Right lobe of liver (tissue), 6 donors: ENCODE data around the gene SHQ1. TPM values are rescaled to one million over a fixed set of nuclear protein-coding genes. Genes with fewer than 3 reads are reported as not detected.

ENCODE experiments used
- ATAC-seq, 4 donors: fragments of 200-7000 bp; cut with Tn5 transposase; one replicate each; pipeline ENCODE4 v1.9.1; 2020; ENCODE audit warnings: mild to moderate bottlenecking in 4 of 4, moderate library complexity in 4 of 4
- DNase-seq, 3 donors: peaks; one replicate each; pipeline ENCODE4 v3.0.0-alpha.2; 2020
- H3K27ac ChIP-seq, 3 donors: fragments of 200-600 bp; one replicate each; pipeline ENCODE4 v1.8.0; 2022
- H3K27me3 ChIP-seq, 2 donors: fragments of 200-600 bp; one replicate each; pipeline ENCODE4 v1.8.0; 2022
- H3K36me3 ChIP-seq, 4 donors: fragments of 200-600 bp; sonication (generic) in 1 of 4; one replicate each; pipeline versions ENCODE4 v1.5.1 to v1.8.0; 2017 to 2022; ENCODE audit warnings: control low read depth in 1 of 4
- H3K4me1 ChIP-seq, 4 donors: fragments of 200-600 bp; sonication (generic) in 1 of 4; one replicate each; pipeline versions ENCODE4 v1.5.1 to v1.8.0; 2017 to 2022; ENCODE audit warnings: control low read depth in 1 of 4
- H3K4me3 ChIP-seq, 3 donors: fragments of 200-600 bp; one replicate each; pipeline ENCODE4 v1.8.0; 2022
- H3K9me3 ChIP-seq, 4 donors: fragments of 200-600 bp; sonication (generic) in 1 of 4; one replicate each; pipeline versions ENCODE4 v1.5.1 to v1.8.0; 2017 to 2022; ENCODE audit warnings: control low read depth in 1 of 4
- POLR2A ChIP-seq: fragments of 450-650 bp; IDR thresholded peaks from one replicate; pipeline ENCODE4 v1.6.1; 2017; ENCODE audit warnings: antibody characterized with exemption, mild to moderate bottlenecking
- WGBS: methylation state at CpG from one replicate; pipeline ENCODE4 v1.1.6; 2018; ENCODE audit warnings: low coverage, low lambda C conversion rate; ENCODE audit not compliant: insufficient coverage; ENCODE audit errors: missing lambda C conversion rate; 5-methylcytosine and 5-hydroxymethylcytosine counted together
- intact Hi-C, 2 donors: fragments of 100-400 bp; cut with DNase I; formaldehyde crosslinking; loops; one replicate each; pipeline versions ENCODE4 v1.11.2 to v1.14.1; 2022
- total RNA-seq, 6 experiments: library from RNA; depleted of rRNA in 2 of 6; stranded (reverse); fragments of >200 nt in 2 of 6; fragmentation: NEBNext Ultra II Directional in 3 of 6; extraction: Animal tissue kit (Norgen Biotek cat#: 25700) in 3 of 6; gene quantifications; one replicate each; pipeline versions ENCODE4 v1.1.0 to v1.2.4, GENCODE V29; 2016 to 2023
- TF ChIP-seq, protein P1 (sequence below), 4 donors: fragments of 200-600 bp in 3 of 4; fragments of 450-650 bp in 1 of 4; IDR thresholded peaks; one replicate each; pipeline versions ENCODE4 v1.5.1 to v1.8.0; 2016 to 2022; ENCODE audit warnings: antibody characterized with exemption in 4 of 4, mild to moderate bottlenecking in 2 of 4
- donor health status: DM: no; HTN: yes; CAD: no.
- donor health status: DM: no; HTN: no; CAD: no.
- donor health status: DM: no; HTN: no; CAD: no.
- donor health status: DM: no; HTN: yes; CAD: no.
- donor health status: DM: no; HTN: yes; CAD: no.

SHQ1 gene
- total RNA-seq, 6 experiments from 2014 or later, result 5.1 to 9.9 (median 7.9) TPM

GRCh38 chr3:72728329-72728889, 119.8 kb downstream of the SHQ1 start:
- DNase-seq, result no peak
- no peak for ATAC-seq

GRCh38 chr3:72727726-72728125, 120.5 kb downstream of the SHQ1 start:
- Histone ChIP-seq H3K36me3 (no peaks in the 10 kb centered on the region), H3K9me3 (no peaks in the 10 kb centered on the region), H3K27me3 (no peaks in the 10 kb centered on the region), H3K27ac (no peak overlapping the region), H3K4me3 (no peak overlapping the region), H3K4me1 (no peaks in the 10 kb centered on the region)
- ATAC-seq (peak in 1 of 4 donors; percentile 17), DNase-seq (no peak)
- TF ChIP-seq, protein P1, sequence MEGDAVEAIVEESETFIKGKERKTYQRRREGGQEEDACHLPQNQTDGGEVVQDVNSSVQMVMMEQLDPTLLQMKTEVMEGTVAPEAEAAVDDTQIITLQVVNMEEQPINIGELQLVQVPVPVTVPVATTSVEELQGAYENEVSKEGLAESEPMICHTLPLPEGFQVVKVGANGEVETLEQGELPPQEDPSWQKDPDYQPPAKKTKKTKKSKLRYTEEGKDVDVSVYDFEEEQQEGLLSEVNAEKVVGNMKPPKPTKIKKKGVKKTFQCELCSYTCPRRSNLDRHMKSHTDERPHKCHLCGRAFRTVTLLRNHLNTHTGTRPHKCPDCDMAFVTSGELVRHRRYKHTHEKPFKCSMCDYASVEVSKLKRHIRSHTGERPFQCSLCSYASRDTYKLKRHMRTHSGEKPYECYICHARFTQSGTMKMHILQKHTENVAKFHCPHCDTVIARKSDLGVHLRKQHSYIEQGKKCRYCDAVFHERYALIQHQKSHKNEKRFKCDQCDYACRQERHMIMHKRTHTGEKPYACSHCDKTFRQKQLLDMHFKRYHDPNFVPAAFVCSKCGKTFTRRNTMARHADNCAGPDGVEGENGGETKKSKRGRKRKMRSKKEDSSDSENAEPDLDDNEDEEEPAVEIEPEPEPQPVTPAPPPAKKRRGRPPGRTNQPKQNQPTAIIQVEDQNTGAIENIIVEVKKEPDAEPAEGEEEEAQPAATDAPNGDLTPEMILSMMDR (IDR thresholded peaks at IDR 0.05), result no peak
- TF ChIP-seq POLR2A, result no peak
- WGBS, result 46% methylated on average over 2 of the region's 7 CpGs
- intact Hi-C loops, result no loop called here

More at GRCh38 chr3:72728329-72728889, 119.8 kb downstream of the SHQ1 start:
- H3K27me3 ChIP-seq, result no peaks in the 10 kb centered on the region
- intact Hi-C loops, result no loop called here
- no peaks in the 10 kb centered on the region for H3K9me3 ChIP-seq
- 74% methylated on average over 3 of the region's 6 CpGs for WGBS
- TF ChIP-seq POLR2A, result no peak
- TF ChIP-seq, protein P1 (IDR thresholded peaks at IDR 0.05), result no peak
- no peak overlapping the region for H3K27ac ChIP-seq
- no peak overlapping the region for H3K4me3 ChIP-seq
- no peaks in the 10 kb centered on the region for H3K36me3 ChIP-seq
- H3K4me1 ChIP-seq, result no peaks in the 10 kb centered on the region

DNA sequence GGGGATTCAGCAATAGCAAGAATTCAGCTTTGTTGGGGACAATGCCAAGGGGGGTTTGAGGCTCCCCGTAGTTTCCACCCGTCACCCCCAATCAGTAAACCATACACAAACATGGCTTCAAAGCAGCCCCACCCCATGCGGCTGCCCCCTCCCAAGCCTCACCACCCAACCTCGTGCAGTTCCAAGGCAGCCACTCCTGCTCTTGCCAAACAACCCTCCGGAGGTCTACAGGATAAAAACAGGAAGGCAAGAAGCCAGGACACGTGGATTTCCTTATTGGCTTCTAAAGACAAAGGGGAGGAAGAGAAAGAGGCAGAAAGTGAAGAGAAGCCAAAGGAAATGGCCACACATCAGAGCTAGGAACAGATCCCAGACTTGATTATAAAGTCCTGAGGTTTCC, 121.1 kb downstream of the SHQ1 start:
- Histone ChIP-seq H3K27ac (no peak overlapping the region), H3K4me1 (no peaks in the 10 kb centered on the region), H3K27me3 (no peaks in the 10 kb centered on the region), H3K4me3 (no peak overlapping the region), H3K36me3 (no peaks in the 10 kb centered on the region), H3K9me3 (no peaks in the 10 kb centered on the region)
- intact Hi-C loops, result no loop called here
- TF ChIP-seq, protein P1 (IDR thresholded peaks at IDR 0.05), result no peak
- no peak for TF ChIP-seq POLR2A
- 60% methylated on average over 6 of the region's 6 CpGs for WGBS
- ATAC-seq (peak in 2 of 4 donors; percentile 12 to 29), DNase-seq (no peak)

GRCh38 chr3:72725229-72725628, 123.0 kb downstream of the SHQ1 start:
- no peak overlapping the region for H3K27ac ChIP-seq
- TF ChIP-seq POLR2A, result no peak
- TF ChIP-seq, protein P1 (IDR thresholded peaks at IDR 0.05), result no peak
- no peaks in the 10 kb centered on the region for H3K27me3 ChIP-seq
- 93% methylated on average over 5 of the region's 6 CpGs for WGBS
- DNase-seq (no peak), ATAC-seq (no peak)
- no peaks in the 10 kb centered on the region for H3K4me1 ChIP-seq
- H3K4me3 ChIP-seq, result no peak overlapping the region
- intact Hi-C loops, result no loop called here
- no peaks in the 10 kb centered on the region for H3K9me3 ChIP-seq
- H3K36me3 ChIP-seq, result no peaks in the 10 kb centered on the region

DNA sequence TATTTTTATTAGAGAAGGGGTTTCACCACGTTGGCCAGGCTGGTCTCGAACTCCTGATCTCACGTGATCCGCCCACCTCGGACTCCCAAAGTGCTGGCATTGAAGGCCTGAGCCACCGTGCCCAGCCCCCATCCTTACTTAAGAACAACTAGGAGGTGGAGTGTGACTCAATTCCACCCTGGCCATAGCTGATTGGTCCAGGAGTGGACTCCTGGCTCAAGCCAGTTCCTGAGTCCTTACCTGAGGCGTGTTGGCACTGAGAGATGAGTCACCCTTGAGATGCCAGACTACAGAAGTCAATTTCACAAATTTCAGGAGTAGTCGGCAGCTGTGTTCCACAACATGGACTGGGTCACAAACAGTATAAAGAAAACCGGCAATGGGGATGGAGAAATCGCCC, 124.2 kb downstream of the SHQ1 start:
- ATAC-seq (no peak), DNase-seq (no peak)
- Histone ChIP-seq H3K36me3 (no peaks in the 10 kb centered on the region), H3K27me3 (no peaks in the 10 kb centered on the region), H3K9me3 (no peaks in the 10 kb centered on the region), H3K4me1 (no peaks in the 10 kb centered on the region), H3K27ac (no peak overlapping the region), H3K4me3 (no peak overlapping the region)
- TF ChIP-seq POLR2A, result no peak
- TF ChIP-seq, protein P1 (IDR thresholded peaks at IDR 0.05), result no peak
- WGBS, result 81% methylated on average over 4 of the region's 10 CpGs
- intact Hi-C loops, result no loop called here
